ENCODE measurements around the gene DIP2C. TPM values are rescaled to one million over a fixed set of nuclear protein-coding genes. Genes with fewer than 3 reads are reported as not detected.

DIP2C gene
- polyA plus RNA-seq, 4 donors: 3.1 to 13.3 (median 4.7) TPM

DNA sequence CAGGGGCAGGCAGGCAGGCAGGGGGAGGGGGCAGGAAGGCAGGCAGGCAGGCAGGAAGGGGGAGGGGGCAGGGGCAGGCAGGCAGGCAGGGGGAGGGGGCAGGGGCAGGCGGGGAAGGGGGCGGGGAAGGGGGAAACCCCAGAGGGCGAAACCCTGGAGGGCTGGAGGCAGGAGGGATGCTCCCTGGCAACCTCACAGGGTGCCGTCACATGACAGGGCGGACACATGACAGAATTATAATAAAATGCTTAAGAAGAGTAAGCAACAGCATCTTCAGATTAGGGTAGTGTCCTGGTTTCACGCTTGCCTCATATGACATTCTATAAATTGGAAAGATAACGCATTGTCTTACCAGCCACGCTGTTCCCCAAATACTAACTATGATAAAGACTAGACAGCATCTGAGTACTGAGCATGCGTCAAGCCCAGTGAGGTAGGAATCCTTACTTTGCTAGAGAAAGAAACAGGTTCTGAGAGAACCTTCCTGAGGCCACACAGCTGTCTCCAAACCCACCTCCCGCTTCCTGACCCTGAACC is 131.6 kb downstream of the DIP2C start:
- no peak overlapping the region for H3K27ac ChIP-seq (ENCODE audit: low read depth in 1 of 3, low read length in 2 of 3)
- no peaks in the 10 kb centered on the region for H3K27me3 ChIP-seq (ENCODE audit: control insufficient read depth in 3 of 3, insufficient read depth in 3 of 3, low read length in 3 of 3)
- FAIRE-seq (no peak), DNase-seq (no peak)
- 73 to 82% (median 74%) methylated on average over 8 to 10 of the region's 10 CpGs for WGBS, 3 donors
- no peaks in the 10 kb centered on the region for H3K9me3 ChIP-seq (ENCODE audit: control insufficient read depth in 2 of 2, insufficient read depth in 1 of 2, low read depth in 1 of 2, low read length in 1 of 2)
- peaks cover 0 to 8% (median 0%) of the 10 kb centered on the region in 3 donors for H3K4me1 ChIP-seq (ENCODE audit: control insufficient read depth in 3 of 3, insufficient read depth in 2 of 3, low read depth in 1 of 3, low read length in 2 of 3)
- peaks cover 0 to 4% (median 0%) of the 10 kb centered on the region in 3 donors for H3K36me3 ChIP-seq (ENCODE audit: control insufficient read depth in 3 of 3, insufficient read depth in 2 of 3, low read depth in 1 of 3, low read length in 3 of 3)
- H3K4me3 ChIP-seq (ENCODE audit: low read depth in 1 of 3, low read length in 3 of 3): no peak overlapping the region

DNA sequence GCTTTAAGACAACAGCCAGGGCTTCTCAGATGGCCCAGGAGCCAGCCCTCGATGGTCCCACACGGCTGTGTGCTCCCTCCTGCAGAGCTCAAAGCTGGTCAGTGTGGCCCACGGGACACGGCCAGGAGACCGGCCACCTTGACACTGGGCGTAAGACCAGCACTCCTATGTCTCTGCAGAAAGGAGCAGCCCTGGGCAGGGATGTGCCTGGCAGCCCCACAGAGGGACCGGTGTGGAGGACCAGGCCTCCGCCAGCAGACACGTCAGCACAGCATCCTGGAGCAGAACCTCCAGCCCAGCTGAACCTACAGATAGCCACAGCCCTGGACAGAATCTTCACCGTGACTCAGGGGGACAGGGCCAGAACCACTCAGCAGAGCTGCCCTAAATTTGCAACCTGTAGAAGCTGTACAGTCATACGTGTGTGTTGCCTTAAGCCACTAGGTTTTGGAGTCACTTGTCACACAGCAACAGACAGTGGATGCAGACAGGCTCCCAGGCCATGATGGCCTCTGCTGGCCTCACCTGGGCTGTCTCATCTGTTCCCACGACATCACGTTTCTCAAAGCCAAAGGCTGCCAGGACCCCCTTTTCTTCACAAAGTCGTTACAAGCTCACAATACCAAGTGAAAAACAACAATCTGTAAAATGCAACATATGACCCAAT is 132.4 kb downstream of the DIP2C start:
- FAIRE-seq: no peak
- Histone ChIP-seq H3K27me3 (ENCODE audit: control insufficient read depth in 3 of 3, insufficient read depth in 3 of 3, low read length in 3 of 3) (no peaks in the 10 kb centered on the region), H3K27ac (ENCODE audit: low read depth in 1 of 3, low read length in 2 of 3) (no peak overlapping the region), H3K4me3 (ENCODE audit: low read depth in 1 of 3, low read length in 3 of 3) (no peak overlapping the region), H3K36me3 (ENCODE audit: control insufficient read depth in 3 of 3, insufficient read depth in 2 of 3, low read depth in 1 of 3, low read length in 3 of 3) (peaks cover 0 to 4% (median 0%) of the 10 kb centered on the region in 3 donors), H3K4me1 (ENCODE audit: control insufficient read depth in 3 of 3, insufficient read depth in 2 of 3, low read depth in 1 of 3, low read length in 2 of 3) (peaks cover 0 to 8% (median 0%) of the 10 kb centered on the region in 3 donors), H3K9me3 (ENCODE audit: control insufficient read depth in 2 of 2, insufficient read depth in 1 of 2, low read depth in 1 of 2, low read length in 1 of 2) (no peaks in the 10 kb centered on the region)
- 87 to 91% (median 90%) methylated on average over 14 of the region's 14 CpGs for WGBS, 3 donors
- DNase-seq: no peak

DNA sequence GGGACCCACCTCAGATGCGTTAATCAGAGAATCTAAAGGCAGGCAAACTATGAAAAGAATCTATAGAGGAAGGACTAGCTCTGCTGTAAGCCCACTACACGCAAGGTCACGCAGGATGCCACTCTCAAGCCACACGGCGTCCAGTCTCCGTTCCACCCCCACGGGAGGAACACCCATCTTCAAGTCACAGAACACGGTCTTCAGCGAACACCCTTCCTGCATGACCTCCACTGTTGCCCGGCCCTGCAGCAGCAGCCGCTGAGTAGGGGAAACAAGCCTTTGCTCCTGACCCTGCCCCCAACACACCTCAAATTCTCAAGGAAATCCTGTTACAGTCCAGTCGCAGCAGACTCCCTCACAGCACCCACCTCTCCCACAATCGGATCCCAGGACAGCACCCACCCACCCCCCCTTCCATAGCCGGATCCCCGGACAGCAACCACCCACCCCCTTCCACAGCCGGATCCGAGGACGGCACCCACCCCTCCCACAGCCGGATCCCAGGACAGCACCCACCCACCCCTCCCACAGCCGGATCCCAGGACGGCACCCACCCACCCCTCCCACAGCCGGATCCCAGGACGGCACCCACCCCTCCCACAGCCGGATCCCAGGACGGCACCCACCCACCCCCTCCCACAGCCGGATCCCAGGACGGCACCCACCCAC is 133.7 kb downstream of the DIP2C start:
- WGBS, 3 donors: 74 to 84% (median 77%) methylated on average over 22 to 27 of the region's 27 CpGs
- H3K4me1 ChIP-seq (ENCODE audit: control insufficient read depth in 3 of 3, insufficient read depth in 2 of 3, low read depth in 1 of 3, low read length in 2 of 3): peaks cover 0 to 8% (median 0%) of the 10 kb centered on the region in 3 donors
- FAIRE-seq: no peak

GRCh38 chr10:555281-555680 is 134.2 kb downstream of the DIP2C start:
- 90 to 91% (median 91%) methylated on average over 12 of the region's 12 CpGs for WGBS, 3 donors
- H3K36me3 ChIP-seq (ENCODE audit: control insufficient read depth in 3 of 3, insufficient read depth in 2 of 3, low read depth in 1 of 3, low read length in 3 of 3): peaks cover 0 to 8% (median 0%) of the 10 kb centered on the region in 3 donors
- H3K27me3 ChIP-seq (ENCODE audit: control insufficient read depth in 3 of 3, insufficient read depth in 3 of 3, low read length in 3 of 3): no peaks in the 10 kb centered on the region
- H3K4me1 ChIP-seq (ENCODE audit: control insufficient read depth in 3 of 3, insufficient read depth in 2 of 3, low read depth in 1 of 3, low read length in 2 of 3): peaks cover 0 to 8% (median 0%) of the 10 kb centered on the region in 3 donors
- FAIRE-seq (no peak), DNase-seq (no peak)
- H3K9me3 ChIP-seq (ENCODE audit: control insufficient read depth in 2 of 2, insufficient read depth in 1 of 2, low read depth in 1 of 2, low read length in 1 of 2): no peaks in the 10 kb centered on the region
- no peak overlapping the region for H3K4me3 ChIP-seq (ENCODE audit: low read depth in 1 of 3, low read length in 3 of 3)
- no peak overlapping the region for H3K27ac ChIP-seq (ENCODE audit: low read depth in 1 of 3, low read length in 2 of 3)

More for the DNA sequence above, 133.7 kb downstream of the DIP2C start:
- H3K27ac ChIP-seq (ENCODE audit: low read depth in 1 of 3, low read length in 2 of 3): no peak overlapping the region
- no peak overlapping the region for H3K4me3 ChIP-seq (ENCODE audit: low read depth in 1 of 3, low read length in 3 of 3)
- peaks cover 0 to 8% (median 0%) of the 10 kb centered on the region in 3 donors for H3K36me3 ChIP-seq (ENCODE audit: control insufficient read depth in 3 of 3, insufficient read depth in 2 of 3, low read depth in 1 of 3, low read length in 3 of 3)
- no peaks in the 10 kb centered on the region for H3K27me3 ChIP-seq (ENCODE audit: control insufficient read depth in 3 of 3, insufficient read depth in 3 of 3, low read length in 3 of 3)
- DNase-seq: no peak
- no peaks in the 10 kb centered on the region for H3K9me3 ChIP-seq (ENCODE audit: control insufficient read depth in 2 of 2, insufficient read depth in 1 of 2, low read depth in 1 of 2, low read length in 1 of 2)

DNA sequence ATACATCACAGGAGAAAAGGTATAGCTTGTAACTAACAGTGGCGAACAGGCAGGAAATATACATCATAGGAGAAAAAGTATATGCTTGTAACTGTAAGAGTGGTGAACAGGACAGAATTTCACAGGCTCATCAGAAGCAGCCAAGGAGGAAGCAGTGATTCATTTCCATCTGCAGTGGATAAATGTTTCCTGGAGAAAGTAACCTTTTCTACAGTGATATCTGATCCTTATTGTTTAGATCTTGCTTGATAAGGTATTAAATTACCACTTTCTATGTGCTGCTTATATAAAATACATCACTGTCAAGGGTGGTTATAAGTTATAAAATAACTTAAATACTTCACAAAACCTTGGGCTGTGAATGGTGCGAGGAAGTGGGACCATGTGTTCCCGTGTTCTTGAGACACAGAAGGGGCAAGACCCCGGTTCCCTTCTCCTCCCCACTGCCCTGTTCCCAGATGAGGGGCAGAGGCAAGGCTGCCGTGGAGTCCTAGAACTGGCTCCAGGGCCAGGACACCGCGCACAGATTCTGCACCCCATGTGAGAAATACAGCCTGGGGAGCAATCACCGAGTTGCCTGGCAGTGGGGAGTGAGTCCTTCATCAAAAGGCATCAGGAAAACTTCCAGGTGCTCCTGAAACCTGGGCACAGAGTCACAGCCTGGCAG is 135.2 kb downstream of the DIP2C start:
- H3K4me1 ChIP-seq (ENCODE audit: control insufficient read depth in 3 of 3, insufficient read depth in 2 of 3, low read depth in 1 of 3, low read length in 2 of 3): no peaks in the 10 kb centered on the region
- no peak overlapping the region for H3K27ac ChIP-seq (ENCODE audit: low read depth in 1 of 3, low read length in 2 of 3)
- WGBS, 3 donors: 79 to 86% (median 81%) methylated on average over 8 of the region's 8 CpGs
- H3K27me3 ChIP-seq (ENCODE audit: control insufficient read depth in 3 of 3, insufficient read depth in 3 of 3, low read length in 3 of 3): no peaks in the 10 kb centered on the region
- peaks cover 0 to 8% (median 0%) of the 10 kb centered on the region in 3 donors for H3K36me3 ChIP-seq (ENCODE audit: control insufficient read depth in 3 of 3, insufficient read depth in 2 of 3, low read depth in 1 of 3, low read length in 3 of 3)
- H3K9me3 ChIP-seq (ENCODE audit: control insufficient read depth in 2 of 2, insufficient read depth in 1 of 2, low read depth in 1 of 2, low read length in 1 of 2): no peaks in the 10 kb centered on the region
- DNase-seq (no peak), FAIRE-seq (no peak)
- no peak overlapping the region for H3K4me3 ChIP-seq (ENCODE audit: low read depth in 1 of 3, low read length in 3 of 3)

DNA sequence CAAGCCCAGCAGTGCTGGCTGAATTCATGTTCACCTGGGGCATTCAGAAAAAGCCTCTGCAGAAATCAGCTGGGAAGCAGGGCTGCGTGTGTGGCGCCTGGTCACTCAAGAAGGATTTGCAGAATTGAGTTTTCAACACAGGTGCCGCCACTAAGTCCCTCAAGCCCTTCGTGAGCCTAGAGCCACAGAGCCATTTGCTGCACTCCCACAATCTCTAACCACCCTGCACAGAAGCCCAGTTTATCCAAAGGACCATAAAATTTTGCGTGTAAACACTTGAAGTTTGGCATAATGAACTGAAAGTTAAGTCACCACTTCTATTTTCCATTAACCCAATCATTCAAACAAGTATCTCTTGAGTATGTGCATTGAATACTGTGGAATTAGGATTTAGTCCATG is 136.2 kb downstream of the DIP2C start:
- H3K4me1 ChIP-seq (ENCODE audit: control insufficient read depth in 3 of 3, insufficient read depth in 2 of 3, low read depth in 1 of 3, low read length in 2 of 3): no peaks in the 10 kb centered on the region
- H3K4me3 ChIP-seq (ENCODE audit: low read depth in 1 of 3, low read length in 3 of 3): no peak overlapping the region
- DNase-seq: no peak
- no peak overlapping the region for H3K27ac ChIP-seq (ENCODE audit: low read depth in 1 of 3, low read length in 2 of 3)
- WGBS, 3 donors: 74 to 77% (median 76%) methylated on average over 5 of the region's 5 CpGs
- no peaks in the 10 kb centered on the region for H3K27me3 ChIP-seq (ENCODE audit: control insufficient read depth in 3 of 3, insufficient read depth in 3 of 3, low read length in 3 of 3)
- no peak for FAIRE-seq
- H3K9me3 ChIP-seq (ENCODE audit: control insufficient read depth in 2 of 2, insufficient read depth in 1 of 2, low read depth in 1 of 2, low read length in 1 of 2): no peaks in the 10 kb centered on the region
- H3K36me3 ChIP-seq (ENCODE audit: control insufficient read depth in 3 of 3, insufficient read depth in 2 of 3, low read depth in 1 of 3, low read length in 3 of 3): peaks cover 0 to 8% (median 0%) of the 10 kb centered on the region in 3 donors

DNA sequence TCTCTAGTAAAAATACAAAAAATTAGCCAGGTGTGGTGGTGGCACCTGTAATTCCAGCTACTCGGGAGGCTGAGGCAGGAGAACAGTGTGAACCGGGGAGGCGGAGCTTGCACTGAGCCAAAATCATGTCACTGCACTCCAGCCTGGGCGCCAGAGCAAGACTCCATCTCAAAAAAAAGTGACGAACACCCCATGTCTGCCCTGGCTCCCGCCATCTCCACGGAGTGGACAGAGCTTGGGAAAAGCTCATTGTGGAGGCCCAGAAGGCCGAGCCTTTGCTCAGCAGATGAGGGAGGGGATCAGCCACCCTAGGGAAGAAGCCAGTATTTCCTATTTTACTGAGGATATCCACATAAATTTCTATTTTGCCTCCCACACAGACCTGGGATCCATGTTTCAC is 136.8 kb downstream of the DIP2C start:
- WGBS, 3 donors: 92 to 94% (median 93%) methylated on average over 8 of the region's 8 CpGs
- DNase-seq (no peak), FAIRE-seq (no peak)
- no peaks in the 10 kb centered on the region for H3K9me3 ChIP-seq (ENCODE audit: control insufficient read depth in 2 of 2, insufficient read depth in 1 of 2, low read depth in 1 of 2, low read length in 1 of 2)
- H3K27me3 ChIP-seq (ENCODE audit: control insufficient read depth in 3 of 3, insufficient read depth in 3 of 3, low read length in 3 of 3): no peaks in the 10 kb centered on the region
- H3K36me3 ChIP-seq (ENCODE audit: control insufficient read depth in 3 of 3, insufficient read depth in 2 of 3, low read depth in 1 of 3, low read length in 3 of 3): peaks cover 0 to 8% (median 0%) of the 10 kb centered on the region in 3 donors
- no peak overlapping the region for H3K4me3 ChIP-seq (ENCODE audit: low read depth in 1 of 3, low read length in 3 of 3)
- H3K4me1 ChIP-seq (ENCODE audit: control insufficient read depth in 3 of 3, insufficient read depth in 2 of 3, low read depth in 1 of 3, low read length in 2 of 3): no peaks in the 10 kb centered on the region
- no peak overlapping the region for H3K27ac ChIP-seq (ENCODE audit: low read depth in 1 of 3, low read length in 2 of 3)

Measured in small intestine (tissue), 7 donors.